ENCODE results near the gene ST3GAL3.

GRCh38 chr1:43980255-43981134, 273.2 kb downstream of the ST3GAL3 start:
- TF ChIP-seq POLR2AphosphoS5 (IDR thresholded peaks at IDR 0.05) (no peak), CTCF (IDR thresholded peaks at IDR 0.05) (no peak)
